GM19025 (cell line): ENCODE results near the gene SLC9C2.
"Not testable (repeated sequence)": the region's sequence is repeated elsewhere in the genome, so short reads cannot be mapped to it uniquely, and the experiment has no call there.

Source experiments
- ATAC-seq: cut with Tn5 transposase; IDR thresholded peaks from one replicate; pipeline ENCODE4 v1.9.1; 2021; ENCODE audit warnings: mild to moderate bottlenecking, low read depth, moderate library complexity; ENCODE audit not compliant: unreplicated experiment

The SLC9C2 gene

DNA sequence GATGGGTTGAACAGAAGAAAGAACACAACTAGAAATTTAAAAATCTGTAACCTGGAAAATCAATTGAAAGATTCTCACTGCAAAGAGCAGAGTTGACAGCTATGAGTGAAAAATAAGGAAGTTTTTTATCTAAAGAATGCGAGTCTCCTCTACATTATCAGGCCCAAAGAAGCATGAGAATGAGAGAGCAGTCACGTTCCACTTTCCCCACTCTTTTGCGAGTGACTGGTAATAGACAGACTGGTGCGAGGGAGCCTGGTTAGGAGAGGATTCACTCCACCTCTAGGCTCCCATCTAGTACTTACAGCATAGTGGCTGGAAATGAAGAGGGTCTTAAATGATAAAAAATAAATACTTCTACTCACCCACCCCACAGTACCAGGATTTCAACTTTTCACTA lies 73.8 kb downstream of the SLC9C2 start:
- no peak for ATAC-seq

DNA sequence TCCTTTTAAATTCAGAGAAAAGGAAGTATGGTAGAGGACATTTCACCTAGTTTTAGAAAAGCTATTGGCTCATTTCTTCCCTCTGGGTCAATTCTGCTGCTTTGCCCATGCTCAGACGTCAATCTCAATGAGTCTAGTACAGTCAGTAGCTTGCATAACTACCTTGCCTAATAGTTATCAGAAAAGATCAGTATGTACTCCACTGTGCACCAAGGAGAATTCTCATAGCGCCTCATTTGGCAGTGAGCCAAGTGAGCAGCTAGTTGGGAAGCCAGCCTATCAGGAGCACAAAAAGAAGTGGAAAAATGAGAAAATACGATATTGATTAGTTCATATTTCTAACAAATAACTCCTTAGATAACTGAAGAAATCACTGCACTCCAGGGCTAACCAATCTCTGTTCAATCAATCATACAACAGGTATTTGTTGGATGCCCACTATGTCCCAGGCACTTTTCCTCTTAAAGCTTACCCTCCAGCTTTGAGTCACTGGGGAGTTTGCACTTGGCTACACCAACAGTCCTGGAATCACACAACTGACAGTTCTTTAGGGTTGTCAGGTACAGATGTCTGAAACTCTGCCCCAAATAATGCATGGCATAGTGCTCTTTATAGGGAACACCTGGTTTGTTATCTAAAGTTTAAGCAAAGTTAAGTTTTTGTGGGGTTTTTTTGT lies 75.6 kb downstream of the SLC9C2 start:
- ATAC-seq, result no peak

DNA sequence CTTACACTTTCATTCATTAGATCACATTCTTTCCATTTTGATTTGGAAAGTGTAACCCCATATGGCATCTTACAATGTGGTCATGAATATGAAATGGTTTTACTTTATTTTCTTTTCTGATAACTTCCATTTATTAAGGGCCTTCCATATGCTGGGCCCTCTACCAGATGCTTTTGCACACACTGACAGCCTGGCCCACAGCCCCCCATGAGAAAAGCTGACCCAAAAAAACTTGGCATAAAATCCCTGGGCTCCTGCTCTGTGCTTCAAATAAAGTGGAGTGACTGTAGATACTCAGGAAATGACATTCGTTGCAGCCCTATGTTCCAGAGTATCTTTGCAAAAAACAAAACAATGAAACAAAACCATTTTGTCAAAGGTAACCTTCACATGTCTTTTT lies 76.9 kb downstream of the SLC9C2 start:
- ATAC-seq, result no peak

DNA sequence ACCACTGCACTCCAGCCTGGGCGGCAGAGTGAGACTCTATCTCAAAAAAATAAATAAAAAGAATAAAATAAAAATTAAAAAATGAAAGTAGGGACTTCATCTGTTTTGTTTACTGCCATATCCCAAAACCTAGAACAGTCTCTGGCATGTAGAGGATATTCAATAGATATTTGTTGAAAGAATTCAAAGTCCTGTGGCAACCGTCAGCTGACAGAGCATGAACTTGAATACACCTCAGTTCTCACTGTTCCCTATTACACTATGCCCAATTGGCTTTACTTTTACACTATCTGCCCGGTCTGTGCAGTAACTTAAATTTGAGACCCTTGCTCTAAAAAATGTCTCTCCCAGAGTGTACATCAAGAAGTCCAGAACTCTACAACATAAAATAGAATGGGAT lies 79.5 kb downstream of the SLC9C2 start:
- ATAC-seq, result no peak

DNA sequence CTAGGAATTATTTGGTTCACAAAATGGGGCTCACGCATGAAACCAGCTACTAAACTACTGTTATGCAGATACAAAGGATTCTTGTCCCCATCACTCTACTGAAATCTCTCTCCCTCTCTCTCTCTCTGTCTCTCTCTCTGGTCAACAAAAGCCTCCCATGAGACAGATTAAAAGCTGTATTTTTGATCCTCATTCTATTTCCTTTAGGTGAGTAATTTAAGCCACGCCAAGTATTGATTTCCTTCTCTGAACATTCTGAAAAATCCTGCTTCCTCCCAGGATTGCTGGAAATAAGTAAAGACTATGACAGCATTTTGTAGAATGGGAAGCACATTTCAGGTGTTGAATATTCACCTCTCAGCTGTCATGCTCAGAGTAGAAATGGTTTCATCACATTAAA lies 82.1 kb downstream of the SLC9C2 start:
- no peak for ATAC-seq

DNA sequence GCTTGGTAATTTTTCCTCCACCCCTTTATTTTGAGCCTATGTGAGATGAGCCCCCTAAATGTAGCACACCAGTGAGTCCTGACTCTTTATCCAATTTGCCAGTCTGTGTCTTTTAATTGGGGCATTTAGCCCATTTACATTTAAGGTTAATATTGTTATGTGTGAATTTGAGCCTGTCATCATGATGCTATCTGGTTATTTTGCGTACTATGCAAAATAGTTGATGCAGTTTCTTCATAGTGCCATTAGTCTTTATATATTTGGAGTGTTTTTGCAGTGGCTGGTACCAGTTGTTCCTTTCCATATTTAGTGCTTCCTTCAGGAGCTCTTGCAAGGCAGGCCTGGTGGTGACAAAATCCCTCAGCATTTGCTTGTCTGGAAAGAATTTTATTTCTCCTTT lies 88.4 kb downstream of the SLC9C2 start:
- not testable (repeated sequence) for ATAC-seq

DNA sequence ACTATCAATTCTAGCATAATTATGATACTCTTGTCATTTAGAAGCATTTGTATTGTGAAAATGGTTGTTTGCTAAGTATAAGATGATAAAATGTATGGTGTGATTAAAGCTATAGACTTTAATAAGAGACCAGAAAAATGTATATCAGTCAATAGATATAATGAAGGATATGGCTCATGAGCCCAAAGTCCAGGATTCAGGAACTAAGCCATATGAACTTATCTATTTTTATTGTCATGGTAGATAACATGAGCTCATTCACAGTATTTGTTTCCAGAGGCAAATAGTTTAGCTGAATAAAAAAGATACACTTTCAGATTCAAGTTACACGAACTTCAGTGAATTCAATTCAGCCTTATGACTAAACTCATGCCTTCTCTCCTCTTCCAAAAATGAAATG lies 93.1 kb downstream of the SLC9C2 start:
- no peak for ATAC-seq

DNA sequence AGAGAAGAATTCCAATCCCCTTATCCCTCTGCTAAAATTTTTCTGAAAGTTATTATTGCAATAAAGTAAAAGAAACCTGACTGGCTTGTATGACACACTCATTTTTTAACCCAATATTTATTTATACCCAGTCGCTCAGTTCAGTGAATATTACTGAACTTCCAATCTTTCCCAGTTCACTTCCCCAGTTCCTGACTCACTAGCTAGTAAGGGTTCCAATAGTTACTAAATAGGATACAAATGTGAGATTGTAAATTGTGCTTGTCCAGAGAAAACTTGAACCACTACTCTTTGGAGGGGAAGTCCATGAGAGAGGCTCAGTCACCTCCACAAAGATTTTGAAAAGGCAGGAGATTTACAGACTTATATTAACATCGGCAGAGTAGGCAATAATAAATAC lies 94.3 kb downstream of the SLC9C2 start:
- no peak for ATAC-seq

DNA sequence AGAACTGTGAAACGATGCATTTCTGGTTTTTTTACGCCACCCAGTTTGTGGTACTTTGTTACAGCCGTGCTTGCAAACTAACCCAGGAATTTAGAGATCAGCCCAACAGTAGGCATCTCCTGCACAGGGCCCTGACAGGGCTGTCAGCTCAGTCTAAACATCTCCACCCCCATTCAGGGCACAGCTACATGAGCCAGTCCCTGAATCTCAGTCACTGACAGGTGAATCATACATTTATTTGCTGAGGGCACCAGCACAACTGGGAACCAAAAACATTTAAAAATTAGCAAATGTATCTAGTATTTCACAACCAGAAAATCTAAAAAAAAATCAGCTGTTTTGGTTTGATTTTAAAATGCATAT lies 95.0 kb downstream of the SLC9C2 start:
- ATAC-seq, result no peak

DNA sequence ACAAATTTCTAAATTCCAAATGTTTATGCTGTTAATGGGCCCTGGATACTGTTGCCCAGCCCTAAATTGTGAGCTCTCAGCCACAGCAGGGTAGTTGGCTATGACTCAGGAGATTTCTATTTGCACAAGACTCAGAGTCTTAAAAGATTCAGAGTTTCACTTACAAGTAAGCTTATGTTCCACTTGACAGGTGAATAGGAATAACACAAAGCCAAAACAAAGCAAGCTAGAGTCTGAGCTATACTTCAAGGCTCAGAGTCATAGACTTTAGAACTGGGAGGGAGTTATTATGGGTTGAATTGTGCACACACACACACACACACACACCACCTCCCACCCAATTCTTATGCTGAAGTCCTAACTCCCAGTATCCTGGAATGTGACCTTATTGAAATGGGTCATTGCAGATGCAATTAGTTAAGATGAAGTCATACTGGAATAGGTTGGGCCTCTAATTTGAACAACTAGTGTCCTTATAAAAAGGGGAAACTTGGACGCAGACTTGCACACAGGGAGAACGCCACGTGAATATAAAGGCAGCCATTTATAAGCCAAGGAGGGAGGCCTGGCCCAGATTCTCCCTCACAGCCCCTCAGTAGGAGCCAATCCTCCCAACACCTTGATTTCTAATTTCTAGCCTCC lies 95.5 kb downstream of the SLC9C2 start:
- ATAC-seq, result no peak

DNA sequence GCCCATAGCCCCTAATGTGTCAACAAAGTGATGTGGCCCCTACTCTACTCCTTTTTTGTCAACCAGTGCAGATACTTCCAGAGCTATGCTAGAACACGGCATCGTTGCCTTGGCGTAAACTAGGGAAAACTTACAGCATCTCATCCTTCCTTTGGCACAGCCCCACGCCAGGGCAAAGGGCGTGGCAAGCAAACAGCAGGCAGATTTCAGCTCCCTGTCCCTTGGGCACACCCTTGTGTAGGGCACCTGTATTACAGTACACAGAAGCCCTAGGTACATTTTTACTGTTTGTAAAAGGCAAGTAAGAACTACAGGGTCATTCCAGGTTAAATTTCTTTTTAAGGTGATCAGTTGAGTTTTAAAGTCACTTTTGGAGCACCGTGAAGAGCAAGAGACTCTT lies 96.4 kb downstream of the SLC9C2 start:
- ATAC-seq, result no peak

DNA sequence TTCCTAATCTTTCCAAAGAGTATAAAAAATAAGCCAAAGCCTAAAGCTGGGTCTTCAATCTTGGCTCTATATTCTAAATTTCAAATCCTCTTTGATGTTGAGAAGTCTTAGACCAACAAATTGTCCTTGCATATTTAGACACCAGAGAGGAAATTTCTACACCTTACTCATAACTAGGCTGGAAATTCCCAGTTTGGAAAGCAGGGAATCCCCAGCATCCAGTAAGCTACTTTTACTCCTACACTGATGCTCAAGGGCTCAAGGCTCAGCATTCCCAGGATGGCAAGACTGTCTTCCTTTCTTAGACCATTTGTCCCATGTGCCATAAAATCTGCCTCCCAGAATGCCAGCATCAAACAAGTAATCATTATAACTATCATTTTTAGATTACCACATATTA lies 97.5 kb downstream of the SLC9C2 start:
- ATAC-seq, result no peak

DNA sequence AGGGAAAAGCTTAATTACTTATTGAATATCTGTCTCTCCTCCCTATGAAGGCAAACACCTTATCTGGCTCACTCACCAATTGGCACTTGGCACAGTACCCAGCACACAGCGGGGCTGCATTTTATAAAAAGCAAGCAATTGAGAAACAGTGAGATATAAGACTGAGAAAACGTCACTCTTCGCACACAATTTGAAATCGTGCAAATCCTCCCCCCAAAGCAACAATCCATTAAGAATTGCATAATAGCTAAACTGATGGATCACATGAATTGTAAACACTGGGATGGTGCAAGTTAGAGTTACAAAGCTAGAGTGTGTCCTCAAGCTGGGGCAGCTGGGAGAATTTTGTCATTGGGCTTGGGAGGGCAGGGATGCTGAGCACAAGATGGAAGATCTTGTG lies 98.6 kb downstream of the SLC9C2 start:
- no peak for ATAC-seq

DNA sequence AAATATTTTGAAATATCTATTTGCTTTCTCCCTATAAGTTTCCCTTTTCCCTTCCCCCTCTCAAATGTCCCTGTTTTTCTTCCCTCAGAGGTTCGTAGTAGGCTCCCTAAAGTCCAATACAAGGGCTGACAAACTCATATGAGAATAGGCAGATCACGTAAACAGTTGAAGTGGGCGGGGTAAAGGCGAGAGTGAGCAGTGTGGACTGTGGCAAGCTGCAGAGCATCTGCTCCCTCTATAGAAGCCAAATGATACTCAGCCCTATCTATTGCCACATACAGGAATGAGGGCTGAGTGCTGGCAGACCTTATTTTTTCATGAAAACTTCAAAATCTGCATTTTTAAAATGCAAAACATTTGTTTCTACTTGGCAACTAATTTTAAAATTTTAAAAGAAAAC lies 99.5 kb downstream of the SLC9C2 start:
- ATAC-seq, result no peak

DNA sequence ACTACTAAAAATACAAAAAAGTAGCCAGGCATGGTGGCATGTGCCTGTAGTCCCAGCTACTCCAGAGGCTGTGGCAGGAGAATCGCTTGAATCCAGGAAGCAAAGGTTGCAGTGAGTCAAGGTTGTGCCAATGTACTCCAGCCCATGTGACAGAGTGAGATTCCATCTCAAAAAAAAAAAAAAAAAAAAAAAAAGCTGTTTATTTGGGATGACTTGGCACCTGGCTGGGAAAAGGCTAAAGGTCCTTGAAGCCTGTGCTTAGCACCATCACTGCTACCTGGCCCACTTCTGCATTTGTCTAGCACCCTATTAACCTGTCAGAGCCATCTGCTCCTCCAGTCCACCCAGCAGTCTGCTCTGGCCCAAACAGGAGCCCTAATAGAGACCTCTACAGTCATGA lies 100.8 kb downstream of the SLC9C2 start:
- ATAC-seq, result no peak

DNA sequence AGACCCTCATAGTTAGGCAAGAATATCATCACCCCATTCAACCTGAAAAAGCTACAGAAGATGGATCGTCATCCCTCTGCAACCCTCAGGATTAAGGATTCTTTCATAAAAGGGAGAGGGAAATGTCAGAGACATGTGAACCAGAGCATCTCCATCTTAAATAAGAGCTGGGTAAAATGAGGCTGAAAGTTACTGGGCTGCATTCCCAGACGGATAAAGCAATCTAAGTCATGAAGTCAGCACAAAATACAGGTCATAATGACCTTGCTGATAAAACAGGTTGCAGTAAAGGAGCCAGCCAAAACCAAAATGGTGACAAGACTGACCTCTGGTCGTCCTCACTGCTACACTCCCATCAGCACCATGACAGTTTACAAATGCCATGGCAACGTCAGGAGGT lies 103.1 kb downstream of the SLC9C2 start:
- no peak for ATAC-seq

DNA sequence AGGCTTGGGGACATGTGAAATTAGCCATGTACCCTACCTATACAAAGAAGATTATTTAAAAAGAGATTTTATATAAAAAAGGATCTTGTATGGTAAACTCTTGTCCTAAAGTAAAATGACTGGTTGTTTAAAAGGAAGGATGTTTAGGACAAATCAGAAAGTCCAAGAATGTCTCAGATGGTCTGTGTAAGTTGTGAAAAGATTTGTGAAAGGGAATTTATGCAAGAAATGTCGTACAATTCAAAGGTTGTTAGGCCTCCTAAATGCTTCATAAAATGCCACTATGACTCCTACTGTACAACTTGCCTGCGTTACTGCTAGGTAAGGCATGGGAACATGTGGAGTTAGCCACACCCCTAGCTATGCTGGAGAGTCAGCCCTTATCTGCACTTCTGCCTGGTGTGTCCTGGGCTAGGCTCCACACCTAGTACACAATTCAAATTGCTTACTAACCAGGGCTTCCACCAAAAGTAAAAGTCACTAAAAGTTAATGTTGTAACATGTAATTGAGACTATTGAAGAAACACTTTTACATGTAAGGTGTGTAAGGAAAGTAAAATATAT lies 106.0 kb downstream of the SLC9C2 start:
- no peak for ATAC-seq

DNA sequence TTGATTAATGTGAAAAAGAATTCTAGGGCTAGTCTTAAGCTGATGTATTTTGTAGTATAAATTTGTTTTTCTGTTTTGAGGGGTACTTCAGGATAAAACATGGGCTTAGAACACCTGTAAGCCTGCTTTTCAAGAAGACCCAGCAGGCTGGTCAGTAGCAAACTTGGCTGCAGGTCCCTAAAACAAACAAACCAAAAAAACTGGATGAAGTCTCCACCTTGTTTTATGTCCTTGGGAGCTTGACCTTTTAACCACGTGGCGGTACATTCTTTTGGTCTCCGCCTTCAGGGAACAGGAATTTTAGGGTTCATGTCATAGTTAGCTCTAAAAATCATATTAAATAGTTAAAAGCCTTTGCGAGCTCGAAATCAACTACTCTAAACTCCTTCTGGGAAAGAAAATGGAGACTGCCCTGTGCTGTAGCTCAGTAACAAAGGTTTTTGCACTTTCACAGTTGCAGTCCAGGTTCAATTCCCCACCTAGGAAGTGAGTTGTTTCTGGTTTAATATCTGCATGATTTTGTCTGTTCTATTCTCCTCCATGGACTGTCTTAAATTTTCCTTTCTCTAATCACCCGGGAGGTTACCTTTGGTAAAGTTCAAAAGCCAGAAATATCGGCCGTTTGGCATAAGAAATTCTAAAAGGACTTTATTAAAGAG lies 107.1 kb downstream of the SLC9C2 start:
- ATAC-seq, result no peak

DNA sequence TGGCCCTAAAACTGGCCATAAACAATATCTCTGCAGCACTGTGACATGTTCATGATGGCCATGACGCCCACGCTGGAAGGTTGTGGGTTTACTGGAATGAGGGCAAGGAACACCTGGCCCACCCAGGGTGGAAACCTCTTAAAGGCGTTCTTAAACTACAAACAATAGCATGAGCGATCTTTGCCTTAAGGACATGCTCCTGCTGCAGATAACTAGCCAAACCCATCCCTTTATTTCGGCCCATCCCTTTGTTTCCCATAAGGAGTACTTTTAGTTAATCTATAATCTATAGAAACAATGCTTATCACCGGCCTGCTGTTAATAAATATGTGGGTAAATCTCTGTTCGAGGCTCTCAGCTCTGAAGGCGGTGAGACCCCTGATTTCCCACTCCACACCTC lies 109.7 kb downstream of the SLC9C2 start:
- ATAC-seq, result not testable (repeated sequence)

DNA sequence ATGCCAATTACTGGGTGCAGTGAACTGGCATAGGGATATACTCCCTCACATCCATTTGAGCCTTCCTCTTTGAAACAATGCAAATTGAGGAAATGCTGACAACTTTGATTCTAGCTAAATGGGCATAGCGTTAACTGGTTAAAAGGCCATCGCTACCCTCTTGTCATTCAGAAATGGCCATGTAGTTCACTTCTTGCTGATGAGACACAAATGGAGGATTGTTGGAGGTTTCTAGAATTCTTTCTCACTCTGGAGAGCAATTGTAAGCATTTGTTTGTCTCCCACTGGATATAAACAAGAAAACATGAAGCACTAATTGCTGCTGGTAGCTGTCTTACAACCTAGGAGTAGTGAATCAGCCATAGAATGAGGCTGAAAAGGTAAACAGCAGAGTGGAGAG lies 111.4 kb downstream of the SLC9C2 start:
- ATAC-seq, result no peak

DNA sequence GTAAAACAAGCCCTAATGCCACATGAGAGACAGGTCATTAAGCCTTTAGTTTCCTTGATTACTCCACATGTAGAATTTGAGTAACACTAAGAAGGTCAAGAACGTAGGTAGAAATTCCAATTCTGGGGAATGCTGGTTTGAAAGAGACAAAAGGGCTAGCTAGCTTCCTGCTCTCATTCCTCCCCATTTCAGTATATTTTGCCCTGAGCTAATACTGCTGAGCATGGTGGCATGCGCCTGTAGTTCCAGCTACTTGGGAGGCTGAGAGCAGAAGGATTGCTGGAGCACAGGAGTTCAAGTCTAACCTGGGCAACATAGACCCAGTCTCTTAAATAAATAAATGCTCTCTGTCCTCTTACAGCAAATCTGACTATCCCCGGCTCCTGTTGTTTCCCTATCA lies 112.9 kb downstream of the SLC9C2 start:
- no peak for ATAC-seq

DNA sequence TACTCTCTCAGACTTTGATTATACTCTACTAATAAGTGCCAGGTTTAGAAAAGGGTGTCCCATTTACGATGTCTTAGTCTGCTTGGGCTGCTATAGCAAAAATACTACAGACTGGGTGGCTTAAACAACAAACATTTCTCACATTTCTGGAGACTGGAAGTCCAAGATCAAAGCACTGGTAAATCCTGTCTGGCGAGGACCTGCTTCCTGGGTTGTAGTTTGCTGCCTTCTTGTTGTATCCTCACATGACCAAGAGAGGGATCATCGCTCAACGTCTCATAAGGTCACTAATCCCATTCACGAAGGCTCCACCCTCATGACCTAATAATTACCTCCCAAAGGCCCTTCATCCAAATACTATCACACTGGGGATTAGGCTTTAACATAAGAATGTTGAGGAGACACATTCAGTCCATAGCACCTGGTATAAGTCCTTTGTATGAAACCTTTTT lies 113.7 kb downstream of the SLC9C2 start:
- no peak for ATAC-seq
